ENCODE data around the gene ADNP.
"Not testable (repeated sequence)": the region's sequence is repeated elsewhere in the genome, so short reads cannot be mapped to it uniquely, and the experiment has no call there.

ADNP gene

GRCh38 chr20:50903353-50904051 lies 27.7 kb downstream of the ADNP start:
- no peak for DNase-seq (ENCODE audit: insufficient read length, low spot score)
- no peak for FAIRE-seq
- TF ChIP-seq POLR2A (IDR thresholded peaks at IDR 0.05; ENCODE audit: low read depth, low read length) = no peak

- DNase-seq (ENCODE audit: insufficient read length, low spot score) (no peak), FAIRE-seq (no peak)
- no peak for TF ChIP-seq POLR2A (IDR thresholded peaks at IDR 0.05; ENCODE audit: low read depth, low read length)
Measured at GRCh38 chr20:50901301-50901700, 29.9 kb downstream of the ADNP start.

GRCh38 chr20:50900261-50900660 lies 31.0 kb downstream of the ADNP start:
- DNase-seq (ENCODE audit: insufficient read length, low spot score) = no peak
- no peak for FAIRE-seq
- no peak for TF ChIP-seq POLR2A (IDR thresholded peaks at IDR 0.05; ENCODE audit: low read depth, low read length)

GRCh38 chr20:50898475-50898874 lies 32.8 kb downstream of the ADNP start:
- no peak for FAIRE-seq
- no peak for DNase-seq (ENCODE audit: insufficient read length, low spot score)
- TF ChIP-seq POLR2A (IDR thresholded peaks at IDR 0.05; ENCODE audit: low read depth, low read length) = no peak

GRCh38 chr20:50895111-50895830 lies 36.0 kb downstream of the ADNP start:
- TF ChIP-seq POLR2A (IDR thresholded peaks at IDR 0.05; ENCODE audit: low read depth, low read length) = no peak
- DNase-seq (ENCODE audit: insufficient read length, low spot score) = no peak
- FAIRE-seq = no peak

- DNase-seq (ENCODE audit: insufficient read length, low spot score) (no peak), FAIRE-seq (no peak)
- TF ChIP-seq POLR2A (IDR thresholded peaks at IDR 0.05; ENCODE audit: low read depth, low read length) = no peak
Measured at GRCh38 chr20:50893620-50894019, 37.6 kb downstream of the ADNP start.

- no peak for FAIRE-seq
- no peak for TF ChIP-seq POLR2A (IDR thresholded peaks at IDR 0.05; ENCODE audit: low read depth, low read length)
- DNase-seq (ENCODE audit: insufficient read length, low spot score) = no peak
Measured at GRCh38 chr20:50892394-50892793, 38.8 kb downstream of the ADNP start.

GRCh38 chr20:50891138-50891537 lies 40.1 kb downstream of the ADNP start:
- FAIRE-seq (no peak), DNase-seq (ENCODE audit: insufficient read length, low spot score) (no peak)
- no peak for TF ChIP-seq POLR2A (IDR thresholded peaks at IDR 0.05; ENCODE audit: low read depth, low read length)

GRCh38 chr20:50887576-50887975 lies 43.7 kb downstream of the ADNP start:
- FAIRE-seq (no peak), DNase-seq (ENCODE audit: insufficient read length, low spot score) (no peak)
- TF ChIP-seq POLR2A (IDR thresholded peaks at IDR 0.05; ENCODE audit: low read depth, low read length) = no peak

- DNase-seq (ENCODE audit: insufficient read length, low spot score) = no peak
- no peak for FAIRE-seq
- no peak for TF ChIP-seq POLR2A (IDR thresholded peaks at IDR 0.05; ENCODE audit: low read depth, low read length)
Measured at GRCh38 chr20:50886184-50886790, 45.0 kb downstream of the ADNP start.

GRCh38 chr20:50885781-50886180 lies 45.5 kb downstream of the ADNP start:
- DNase-seq (ENCODE audit: insufficient read length, low spot score) (no peak), FAIRE-seq (no peak)
- no peak for TF ChIP-seq POLR2A (IDR thresholded peaks at IDR 0.05; ENCODE audit: low read depth, low read length)

GRCh38 chr20:50885068-50885467 lies 46.2 kb downstream of the ADNP start:
- TF ChIP-seq POLR2A (IDR thresholded peaks at IDR 0.05; ENCODE audit: low read depth, low read length) = no peak
- no peak for FAIRE-seq

GRCh38 chr20:50883856-50884255 lies 47.4 kb downstream of the ADNP start:
- no peak for TF ChIP-seq POLR2A (IDR thresholded peaks at IDR 0.05; ENCODE audit: low read depth, low read length)
- DNase-seq (ENCODE audit: insufficient read length, low spot score) = no peak
- FAIRE-seq = no peak

More at GRCh38 chr20:50885068-50885467, 46.2 kb downstream of the ADNP start:
- no peak for DNase-seq (ENCODE audit: insufficient read length, low spot score)

- DNase-seq (ENCODE audit: insufficient read length, low spot score); FAIRE-seq: not testable (repeated sequence)
Measured at GRCh38 chr20:50881759-50882424, 49.3 kb downstream of the ADNP start.
